HepG2 (cell line): ENCODE measurements around the gene OBSL1. TPM values are rescaled to one million over a fixed set of nuclear protein-coding genes. Genes with fewer than 3 reads are reported as not detected.

Experiments
- ARNT2 ChIP-seq: sonication (generic); formaldehyde crosslinking; IDR thresholded peaks from 2 replicates; pipeline ENCODE4 v1.8.0; 2022; ENCODE audit warnings: mild to moderate bottlenecking, low read depth, missing genetic modification reagents, moderate library complexity
- BHLHE40 ChIP-seq: IDR thresholded peaks from 2 replicates; pipeline ENCODE4 v1.6.1; 2011; ENCODE audit warnings: low read length, improper control_type of control experiment
- CENPX ChIP-seq: sonication (generic); formaldehyde crosslinking; IDR thresholded peaks from 2 replicates; pipeline ENCODE4 v1.9.0; 2021; ENCODE audit warnings: mild to moderate bottlenecking, missing genetic modification reagents, moderate library complexity
- DRAP1 ChIP-seq: IDR thresholded peaks from 2 replicates; pipeline ENCODE4 v1.6.1; 2016; ENCODE audit warnings: missing genetic modification reagents, missing compliant biosample characterization
- MXD1 ChIP-seq: sonication (generic); formaldehyde crosslinking; IDR thresholded peaks from 2 replicates; pipeline ENCODE4 v1.4.0; 2020; ENCODE audit warnings: mild to moderate bottlenecking, missing genetic modification reagents
- NR2F2 ChIP-seq: IDR thresholded peaks from 2 replicates; pipeline ENCODE4 v1.6.1; 2012; ENCODE audit warnings: low read depth, inconsistent platforms, borderline replicate concordance
- PRMT3 ChIP-seq: sonication (generic); formaldehyde crosslinking; IDR thresholded peaks from 2 replicates; pipeline ENCODE4 v1.8.1; 2022; ENCODE audit warnings: low read depth, mild to moderate bottlenecking, moderate library complexity, missing genetic modification reagents, borderline replicate concordance
- YY1 ChIP-seq: IDR thresholded peaks from 2 replicates; pipeline ENCODE4 v1.6.1; 2011; ENCODE audit warnings: low read length, low read depth, moderate library complexity, mild to moderate bottlenecking; ENCODE audit not compliant: insufficient read depth, insufficient replicate concordance
- ZBED4 ChIP-seq: sonication (generic); formaldehyde crosslinking; IDR thresholded peaks from 2 replicates; pipeline ENCODE4 v1.4.0; 2020; ENCODE audit warnings: missing genetic modification reagents, borderline replicate concordance
- ZBTB40 ChIP-seq, 2 experiments: fragments of 450-650 bp in 1 of 2; sonication (generic) in 1 of 2; formaldehyde crosslinking in 1 of 2; IDR thresholded peaks; 2 replicates each; pipeline versions ENCODE4 v1.6.1 to v1.8.0; 2016 to 2022; ENCODE audit warnings: antibody characterized with exemption in 1 of 2, mild to moderate bottlenecking in 1 of 2, missing genetic modification reagents in 1 of 2
- ZNF205 ChIP-seq: IDR thresholded peaks from 2 replicates; pipeline ENCODE4 v1.6.1; 2018; ENCODE audit warnings: missing biosample characterization, missing genetic modification reagents
- ZNF441 ChIP-seq: sonication (generic); formaldehyde crosslinking; IDR thresholded peaks from 2 replicates; pipeline ENCODE4 v1.7.0; 2021; ENCODE audit warnings: missing genetic modification reagents, borderline replicate concordance
- ZNF75D ChIP-seq: sonication (generic); formaldehyde crosslinking; IDR thresholded peaks from 2 replicates; pipeline ENCODE4 v1.8.1; 2023; ENCODE audit warnings: missing genetic modification reagents, mild to moderate bottlenecking, borderline replicate concordance
- polyA plus RNA-seq, 8 experiments: library from polyadenylated mRNA; depleted of rRNA in 3 of 8; stranded (reverse) in 7 of 8; unstranded in 1 of 8; fragments of >200 nt; fragmentation: Illumina TruSeq in 4 of 8; extraction: Trizol in 4 of 8; gene quantifications; 2 replicates each; pipeline versions ENCODE4 v1.2.1 to v1.2.3, GENCODE V29; 2011 to 2016; ENCODE audit warnings: low read depth in 4 of 8, missing spikeins in 1 of 8, mixed read lengths in 1 of 8; ENCODE audit not compliant: insufficient read depth in 1 of 8
- total RNA-seq, 5 experiments: library from RNA; depleted of rRNA; stranded (reverse); fragments of >200 nt; fragmentation: Illumina TruSeq; extraction: Trizol; gene quantifications; 2 replicates each; pipeline ENCODE4 v1.2.3, GENCODE V29; 2016; ENCODE audit warnings: low read depth in 1 of 5

The OBSL1 gene
- total and polyA plus RNA-seq, 2 of the 13 experiments (the other 11 are each of a cell fraction or from before 2014, with no cell fraction given), result 86.7 to 218 TPM

- TF ChIP-seq ZBTB40 (IDR thresholded peaks at IDR 0.05) (no peak), ZBTB40 (CRISPR knock-in tag; IDR thresholded peaks at IDR 0.05) (no peak), ARNT2 (CRISPR knock-in tag) (no peak), PRMT3 (CRISPR knock-in tag) (no peak), ZNF75D (CRISPR knock-in tag) (no peak), ZBED4 (CRISPR knock-in tag) (peak; percentile 42; the same call in 1 of the 2 replicates), CENPX (CRISPR knock-in tag) (no peak), ZNF441 (CRISPR knock-in tag) (0 out of 2 replicates have a peak, but pooled peaks have one; percentile 63), NR2F2 (peak; percentile 4; the same call in 1 of the 2 replicates), MXD1 (CRISPR knock-in tag) (0 out of 2 replicates have a peak, but pooled peaks have one; percentile 9), ZNF205 (CRISPR knock-in tag) (peak; percentile 9; the same call in 1 of the 2 replicates), DRAP1 (CRISPR knock-in tag) (peak; percentile 43; the same call in 1 of the 2 replicates), YY1 (peak; percentile 25), BHLHE40 (no peak)
Observed at GRCh38 chr2:219575566-219576504, 4.5 kb upstream of the OBSL1 start (continued).
